Astrocyte (in vitro differentiated cells and primary cell): ENCODE measurements around the gene SMG1.

Experiments used
- EZH2 ChIP-seq: IDR thresholded peaks from 2 replicates; pipeline ENCODE4 v1.6.1; 2012; ENCODE audit warnings: mild to moderate bottlenecking, low read length, inconsistent platforms; ENCODE audit not compliant: insufficient read depth
- TF ChIP-seq, protein P1 (sequence below): IDR thresholded peaks from 2 replicates; pipeline ENCODE4 v1.5.1; 2011; ENCODE audit warnings: low read depth, mild to moderate bottlenecking, inconsistent platforms, low read length, moderate library complexity; ENCODE audit not compliant: insufficient read depth

DNA sequence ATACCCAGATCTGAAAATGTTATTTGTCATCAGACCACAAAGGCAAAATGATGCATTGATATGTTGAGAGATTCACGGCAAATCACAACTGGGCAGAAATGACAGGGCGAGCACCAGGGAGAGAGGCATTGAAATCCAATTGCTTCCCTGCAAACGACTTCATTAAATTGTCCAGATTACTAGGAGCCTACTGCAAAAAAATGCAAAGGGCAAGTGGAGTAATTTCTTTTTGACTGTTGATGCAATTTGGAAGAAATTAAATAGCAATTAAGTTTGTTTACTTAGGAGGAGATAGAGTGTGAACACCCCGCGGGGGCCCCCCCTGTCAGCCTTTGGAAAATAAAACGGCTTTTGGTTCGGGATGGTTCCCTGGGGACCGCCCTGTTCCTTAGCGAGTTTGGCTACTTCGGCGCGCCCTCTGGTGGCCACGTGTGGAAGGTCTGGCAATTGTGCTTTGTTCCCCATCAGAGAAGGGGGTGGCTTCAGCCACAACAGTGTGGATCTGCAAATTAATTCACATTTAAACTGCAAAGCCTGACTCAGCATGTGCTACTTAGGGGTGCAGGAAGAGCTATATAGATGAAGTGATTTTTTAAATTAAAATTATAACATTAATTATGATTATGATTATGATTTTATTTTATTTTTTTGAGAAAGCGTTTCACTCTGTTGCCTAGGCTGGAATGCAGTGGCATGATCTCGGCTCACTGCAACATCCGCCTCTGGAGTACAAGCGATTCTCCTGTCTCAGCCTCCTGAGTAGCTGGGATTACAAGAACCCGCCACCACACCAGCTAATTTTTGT is 43.0 kb upstream of the SMG1 start:
- TF ChIP-seq, protein P1, sequence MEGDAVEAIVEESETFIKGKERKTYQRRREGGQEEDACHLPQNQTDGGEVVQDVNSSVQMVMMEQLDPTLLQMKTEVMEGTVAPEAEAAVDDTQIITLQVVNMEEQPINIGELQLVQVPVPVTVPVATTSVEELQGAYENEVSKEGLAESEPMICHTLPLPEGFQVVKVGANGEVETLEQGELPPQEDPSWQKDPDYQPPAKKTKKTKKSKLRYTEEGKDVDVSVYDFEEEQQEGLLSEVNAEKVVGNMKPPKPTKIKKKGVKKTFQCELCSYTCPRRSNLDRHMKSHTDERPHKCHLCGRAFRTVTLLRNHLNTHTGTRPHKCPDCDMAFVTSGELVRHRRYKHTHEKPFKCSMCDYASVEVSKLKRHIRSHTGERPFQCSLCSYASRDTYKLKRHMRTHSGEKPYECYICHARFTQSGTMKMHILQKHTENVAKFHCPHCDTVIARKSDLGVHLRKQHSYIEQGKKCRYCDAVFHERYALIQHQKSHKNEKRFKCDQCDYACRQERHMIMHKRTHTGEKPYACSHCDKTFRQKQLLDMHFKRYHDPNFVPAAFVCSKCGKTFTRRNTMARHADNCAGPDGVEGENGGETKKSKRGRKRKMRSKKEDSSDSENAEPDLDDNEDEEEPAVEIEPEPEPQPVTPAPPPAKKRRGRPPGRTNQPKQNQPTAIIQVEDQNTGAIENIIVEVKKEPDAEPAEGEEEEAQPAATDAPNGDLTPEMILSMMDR, result peak; percentile 87
- no peak for TF ChIP-seq EZH2
